ENCODE results near the gene SCAMP1.

The SCAMP1 gene

GRCh38 chr5:78490709-78491485 is 130.5 kb downstream of the SCAMP1 start:
- no peaks in the 10 kb centered on the region for H3K4me1 Mint-ChIP-seq
- no peak overlapping the region for H3K27ac Mint-ChIP-seq
- no peak overlapping the region for H3K4me3 Mint-ChIP-seq
- no peaks in the 10 kb centered on the region for H3K9me3 Mint-ChIP-seq
- H3K27me3 Mint-ChIP-seq, result no peaks in the 10 kb centered on the region
- no peaks in the 10 kb centered on the region for H3K36me3 Mint-ChIP-seq

GRCh38 chr5:78492224-78492623 is 131.8 kb downstream of the SCAMP1 start:
- peaks cover 3% of the 10 kb centered on the region for H3K27me3 Mint-ChIP-seq
- H3K9me3 Mint-ChIP-seq, result no peaks in the 10 kb centered on the region
- H3K27ac Mint-ChIP-seq, result no peak overlapping the region
- H3K4me1 Mint-ChIP-seq, result no peaks in the 10 kb centered on the region
- no peaks in the 10 kb centered on the region for H3K36me3 Mint-ChIP-seq
- no peak overlapping the region for H3K4me3 Mint-ChIP-seq

DNA sequence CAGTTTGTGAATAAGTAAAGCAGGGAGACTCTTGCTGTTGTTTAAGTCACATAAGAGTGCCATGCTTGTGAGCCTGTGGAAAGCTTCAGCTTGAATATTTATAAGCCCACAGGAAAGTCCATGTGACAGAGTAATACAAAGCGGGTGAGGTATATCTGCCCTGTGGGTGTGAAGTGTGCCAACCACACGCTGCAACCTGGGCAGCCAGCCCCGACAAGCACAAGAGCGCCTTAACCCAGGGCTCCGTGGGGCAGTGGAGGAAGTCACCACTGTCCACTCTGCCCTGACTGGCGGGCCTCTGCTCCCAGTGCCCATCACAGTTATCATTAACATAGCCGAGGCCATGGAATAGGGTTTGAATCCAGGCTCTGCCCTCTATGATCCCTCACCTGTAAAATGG is 132.2 kb downstream of the SCAMP1 start:
- H3K4me1 Mint-ChIP-seq, result no peaks in the 10 kb centered on the region
- H3K36me3 Mint-ChIP-seq, result no peaks in the 10 kb centered on the region
- H3K27me3 Mint-ChIP-seq, result peaks cover 4% of the 10 kb centered on the region
- no peaks in the 10 kb centered on the region for H3K9me3 Mint-ChIP-seq
- no peak overlapping the region for H3K4me3 Mint-ChIP-seq
- H3K27ac Mint-ChIP-seq, result no peak overlapping the region

- Mint-ChIP-seq H3K27me3 (peaks cover 30% of the 10 kb centered on the region), H3K4me3 (no peak overlapping the region), H3K36me3 (no peaks in the 10 kb centered on the region), H3K4me1 (no peaks in the 10 kb centered on the region), H3K9me3 (no peaks in the 10 kb centered on the region), H3K27ac (no peak overlapping the region)
Measured at GRCh38 chr5:78495800-78496199, 135.4 kb downstream of the SCAMP1 start.

DNA sequence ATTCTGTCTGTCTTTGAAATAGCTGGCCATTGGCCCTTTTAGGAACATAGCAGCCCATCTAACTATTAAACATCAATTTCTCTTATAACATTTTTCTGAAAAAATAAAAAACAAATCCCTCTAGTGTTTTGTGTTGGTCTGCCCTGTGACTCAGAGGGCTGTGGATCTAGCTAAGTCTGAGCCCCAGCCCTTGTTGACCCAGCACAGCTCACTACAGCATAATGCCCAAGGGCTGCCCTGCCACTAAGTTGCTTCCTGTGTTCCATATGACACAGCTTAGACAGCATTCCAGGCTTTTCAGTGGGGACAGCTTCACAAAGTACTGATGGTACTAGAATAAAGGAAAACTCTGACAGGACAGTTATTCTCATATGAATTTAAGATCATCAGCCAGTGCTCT is 136.0 kb downstream of the SCAMP1 start:
- Mint-ChIP-seq H3K4me1 (no peaks in the 10 kb centered on the region), H3K27ac (no peak overlapping the region), H3K4me3 (no peak overlapping the region), H3K36me3 (no peaks in the 10 kb centered on the region), H3K27me3 (peaks cover 34% of the 10 kb centered on the region), H3K9me3 (no peaks in the 10 kb centered on the region)

DNA sequence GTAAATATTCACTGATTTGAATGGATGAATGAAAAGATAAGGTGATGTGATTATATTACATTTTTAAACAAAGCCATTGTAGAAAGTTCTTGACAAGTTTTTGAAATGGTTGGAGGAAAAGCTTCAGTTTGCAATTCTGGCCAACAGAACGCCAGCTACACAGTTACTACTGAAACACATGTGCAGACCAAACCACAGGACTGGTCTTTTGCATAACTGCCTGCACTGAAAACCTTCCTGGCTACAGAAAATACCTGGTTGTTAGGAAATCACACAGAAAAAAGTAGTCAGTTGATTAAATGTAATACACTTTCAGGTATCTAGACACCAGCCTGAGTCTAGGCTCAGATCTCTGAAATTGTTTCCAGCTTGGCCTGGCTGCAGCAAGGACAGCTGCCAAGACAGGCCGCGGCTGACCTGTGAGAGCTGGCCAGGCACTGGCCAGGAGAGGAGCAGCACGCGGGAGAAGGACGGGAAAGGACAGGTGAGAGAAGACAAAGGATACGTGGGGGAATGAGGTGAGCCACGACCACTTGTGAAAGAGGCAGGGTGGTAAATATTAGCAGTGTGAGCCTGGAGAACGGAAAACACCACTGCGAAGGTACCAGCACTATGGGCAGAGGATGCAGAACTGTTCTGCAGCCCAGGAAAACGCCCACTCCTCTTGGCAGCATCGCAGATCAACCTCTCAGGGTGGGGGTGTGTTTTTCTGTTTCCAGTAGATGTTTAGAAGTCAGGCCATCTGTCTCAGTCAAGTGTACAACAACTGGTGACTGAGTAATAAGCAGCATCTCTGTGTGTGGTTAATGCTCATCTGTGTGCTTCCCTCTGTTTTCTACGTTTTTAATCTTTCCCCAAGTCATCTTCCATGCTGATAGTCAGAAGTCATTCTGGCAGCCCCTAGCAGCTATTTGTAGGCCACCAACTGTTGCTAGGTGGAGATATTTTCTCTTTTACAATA is 137.4 kb downstream of the SCAMP1 start:
- Mint-ChIP-seq H3K9me3 (no peaks in the 10 kb centered on the region), H3K27ac (no peak overlapping the region), H3K27me3 (peaks cover 43% of the 10 kb centered on the region), H3K36me3 (no peaks in the 10 kb centered on the region), H3K4me1 (no peaks in the 10 kb centered on the region), H3K4me3 (no peak overlapping the region)

DNA sequence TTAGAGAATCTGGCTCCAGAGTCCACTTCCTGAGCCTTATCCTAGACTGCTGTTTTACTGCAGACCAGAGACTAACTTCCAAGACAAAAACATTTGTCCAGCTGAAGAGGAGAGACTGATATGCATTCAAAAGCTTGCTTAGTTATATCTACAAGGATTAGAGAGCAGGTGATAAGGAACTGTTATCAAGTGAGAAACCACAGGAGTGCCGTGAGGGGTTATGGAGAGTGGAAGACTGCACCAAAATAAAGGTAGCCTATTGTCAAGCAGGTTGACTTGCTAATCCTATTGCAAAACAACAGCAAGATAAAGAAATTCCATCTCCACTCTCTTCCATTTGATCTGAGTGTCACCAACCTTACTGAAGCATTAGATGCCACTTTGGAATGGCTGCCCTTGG is 139.1 kb downstream of the SCAMP1 start:
- Mint-ChIP-seq H3K9me3 (no peaks in the 10 kb centered on the region), H3K27ac (no peak overlapping the region), H3K27me3 (peaks cover 45% of the 10 kb centered on the region), H3K4me3 (no peak overlapping the region), H3K36me3 (no peaks in the 10 kb centered on the region), H3K4me1 (no peaks in the 10 kb centered on the region)

GRCh38 chr5:78500028-78500427 is 139.6 kb downstream of the SCAMP1 start:
- H3K27me3 Mint-ChIP-seq, result peaks cover 47% of the 10 kb centered on the region
- H3K27ac Mint-ChIP-seq, result no peak overlapping the region
- H3K4me1 Mint-ChIP-seq, result no peaks in the 10 kb centered on the region
- no peaks in the 10 kb centered on the region for H3K9me3 Mint-ChIP-seq
- H3K4me3 Mint-ChIP-seq, result no peak overlapping the region
- H3K36me3 Mint-ChIP-seq, result no peaks in the 10 kb centered on the region

GRCh38 chr5:78500871-78501270 is 140.5 kb downstream of the SCAMP1 start:
- Mint-ChIP-seq H3K27me3 (peaks cover 51% of the 10 kb centered on the region), H3K9me3 (no peaks in the 10 kb centered on the region), H3K4me1 (no peaks in the 10 kb centered on the region)

DNA sequence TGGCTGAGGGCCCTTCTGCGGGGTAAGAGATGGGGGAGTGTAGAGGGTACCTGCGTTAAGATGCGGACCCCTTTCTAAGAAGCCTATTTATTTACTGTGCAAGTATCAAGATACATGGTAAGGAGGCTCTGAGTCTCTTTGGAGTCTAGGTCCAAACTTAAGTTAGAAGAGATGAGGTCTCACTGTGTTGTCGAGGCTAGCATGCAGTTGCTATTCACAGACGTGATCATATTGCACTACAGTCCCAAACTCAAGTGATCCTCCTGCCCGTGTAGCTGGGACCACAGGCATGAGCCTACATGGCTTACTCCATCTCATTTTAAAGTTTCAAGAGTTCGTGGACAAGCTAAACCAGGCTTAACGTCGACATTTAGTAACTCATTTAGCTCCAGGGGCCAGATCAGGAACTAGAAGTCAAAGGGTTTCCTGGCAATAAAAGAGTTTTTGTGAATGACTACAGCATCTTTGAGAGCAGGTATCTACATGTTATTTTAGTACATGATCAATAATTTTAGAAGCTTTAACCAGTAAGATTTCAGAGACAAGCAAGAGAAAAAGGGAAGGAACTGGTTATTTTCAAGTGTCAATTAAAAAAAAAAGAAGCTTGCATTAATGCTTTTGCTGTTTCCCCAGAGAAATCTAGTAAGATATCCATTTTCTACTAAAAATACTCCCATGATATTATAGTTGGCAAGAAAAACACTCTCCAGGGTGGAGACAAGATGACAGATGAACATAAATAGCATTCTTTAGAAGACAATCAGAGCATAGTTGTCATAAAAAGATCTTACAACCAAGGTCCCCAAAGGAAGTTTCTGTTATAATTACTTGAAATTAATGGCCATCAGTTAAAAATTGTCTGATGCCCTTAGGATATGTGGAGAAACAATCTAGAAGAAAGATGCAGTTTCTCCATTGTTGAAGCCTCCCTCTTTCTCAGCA is 141.3 kb downstream of the SCAMP1 start:
- no peaks in the 10 kb centered on the region for H3K4me1 Mint-ChIP-seq
- H3K4me3 Mint-ChIP-seq, result no peak overlapping the region
- H3K9me3 Mint-ChIP-seq, result no peaks in the 10 kb centered on the region
- H3K36me3 Mint-ChIP-seq, result no peaks in the 10 kb centered on the region
- H3K27ac Mint-ChIP-seq, result no peak overlapping the region
- peaks cover 54% of the 10 kb centered on the region for H3K27me3 Mint-ChIP-seq

More at GRCh38 chr5:78500871-78501270, 140.5 kb downstream of the SCAMP1 start:
- H3K27ac Mint-ChIP-seq, result no peak overlapping the region
- no peak overlapping the region for H3K4me3 Mint-ChIP-seq
- no peaks in the 10 kb centered on the region for H3K36me3 Mint-ChIP-seq

DNA sequence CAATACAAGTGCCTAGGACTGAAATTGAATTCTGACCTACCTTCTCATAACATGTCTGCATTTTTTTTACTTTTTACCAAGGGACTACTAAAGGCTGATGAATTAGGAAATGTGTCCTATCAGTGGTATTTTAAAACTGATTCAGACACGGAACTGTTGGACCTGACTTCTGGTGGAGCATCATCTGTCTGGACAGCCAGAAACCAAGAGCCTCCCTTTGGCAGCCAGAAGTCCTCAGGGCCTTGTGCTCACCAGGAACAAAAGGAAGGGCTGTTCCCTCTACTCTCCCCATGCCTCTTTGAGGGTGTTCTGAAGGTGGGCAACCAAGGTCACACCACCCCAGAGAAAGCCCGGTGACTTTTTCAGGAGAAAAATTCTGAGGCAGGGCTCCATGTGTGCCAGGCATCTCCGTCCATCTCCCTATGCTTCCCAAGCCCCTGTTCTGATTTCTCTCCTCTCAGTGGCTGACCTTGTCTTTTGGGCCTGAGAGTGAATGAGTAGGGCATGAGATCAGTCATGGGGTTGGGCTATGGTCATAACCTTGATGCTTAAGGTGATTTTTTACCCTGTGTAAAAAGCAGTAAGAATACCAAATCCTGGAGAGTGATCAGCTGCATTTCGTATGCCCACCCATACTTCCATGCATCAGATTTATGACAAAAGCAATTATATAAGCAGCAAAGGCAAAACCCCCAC is 143.7 kb downstream of the SCAMP1 start:
- Mint-ChIP-seq H3K9me3 (no peaks in the 10 kb centered on the region), H3K36me3 (no peaks in the 10 kb centered on the region), H3K27me3 (peaks cover 56% of the 10 kb centered on the region), H3K4me1 (peaks cover 2% of the 10 kb centered on the region), H3K4me3 (no peak overlapping the region), H3K27ac (no peak overlapping the region)

GRCh38 chr5:78504704-78505677 is 144.6 kb downstream of the SCAMP1 start:
- Mint-ChIP-seq H3K27ac (no peak overlapping the region), H3K4me1 (peaks cover 9% of the 10 kb centered on the region), H3K4me3 (no peak overlapping the region), H3K27me3 (peaks cover 51% of the 10 kb centered on the region), H3K36me3 (no peaks in the 10 kb centered on the region), H3K9me3 (no peaks in the 10 kb centered on the region)

DNA sequence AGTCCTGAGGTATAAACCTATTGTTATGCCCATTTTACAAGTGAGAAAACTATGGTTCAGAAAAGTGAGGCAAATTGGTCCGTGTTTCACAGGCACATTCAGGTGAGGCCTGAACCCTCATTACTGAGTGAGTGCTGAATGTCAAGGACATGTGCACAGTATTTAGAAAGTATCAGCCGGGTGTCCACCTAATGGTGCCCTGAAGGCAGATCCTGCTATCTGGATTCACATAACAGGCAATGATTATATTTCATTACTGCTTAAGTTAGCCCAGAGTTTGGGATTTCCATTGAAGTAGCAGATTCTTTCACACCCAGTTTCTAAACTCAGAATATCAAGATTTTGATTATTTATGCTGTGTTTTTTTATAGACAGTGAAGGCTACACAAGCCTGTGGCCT is 145.4 kb downstream of the SCAMP1 start:
- H3K4me1 Mint-ChIP-seq, result peaks cover 9% of the 10 kb centered on the region
- no peaks in the 10 kb centered on the region for H3K36me3 Mint-ChIP-seq
- no peak overlapping the region for H3K4me3 Mint-ChIP-seq
- H3K27me3 Mint-ChIP-seq, result peaks cover 43% of the 10 kb centered on the region
- H3K27ac Mint-ChIP-seq, result no peak overlapping the region
- H3K9me3 Mint-ChIP-seq, result no peaks in the 10 kb centered on the region
